Measurements from ENCODE around the gene ZNF488. TPM values are rescaled to one million over a fixed set of nuclear protein-coding genes. Genes with fewer than 3 reads are reported as not detected.

ZNF488 gene
- total RNA-seq, 1 donor from 2014 or later, result 4.9 TPM

GRCh38 chr10:47372726-47373125 lies 11.4 kb downstream of the ZNF488 start:
- DNase-seq (ENCODE audit: extremely low spot score, unreplicated experiment), result peak; percentile 56
- no peak overlapping the region for H3K27ac Mint-ChIP-seq

GRCh38 chr10:47371629-47372485 lies 12.2 kb downstream of the ZNF488 start:
- DNase-seq (ENCODE audit: extremely low spot score, unreplicated experiment), result peak; percentile 42

More at GRCh38 chr10:47372726-47373125, 11.4 kb downstream of the ZNF488 start:
- TF ChIP-seq, protein P1, sequence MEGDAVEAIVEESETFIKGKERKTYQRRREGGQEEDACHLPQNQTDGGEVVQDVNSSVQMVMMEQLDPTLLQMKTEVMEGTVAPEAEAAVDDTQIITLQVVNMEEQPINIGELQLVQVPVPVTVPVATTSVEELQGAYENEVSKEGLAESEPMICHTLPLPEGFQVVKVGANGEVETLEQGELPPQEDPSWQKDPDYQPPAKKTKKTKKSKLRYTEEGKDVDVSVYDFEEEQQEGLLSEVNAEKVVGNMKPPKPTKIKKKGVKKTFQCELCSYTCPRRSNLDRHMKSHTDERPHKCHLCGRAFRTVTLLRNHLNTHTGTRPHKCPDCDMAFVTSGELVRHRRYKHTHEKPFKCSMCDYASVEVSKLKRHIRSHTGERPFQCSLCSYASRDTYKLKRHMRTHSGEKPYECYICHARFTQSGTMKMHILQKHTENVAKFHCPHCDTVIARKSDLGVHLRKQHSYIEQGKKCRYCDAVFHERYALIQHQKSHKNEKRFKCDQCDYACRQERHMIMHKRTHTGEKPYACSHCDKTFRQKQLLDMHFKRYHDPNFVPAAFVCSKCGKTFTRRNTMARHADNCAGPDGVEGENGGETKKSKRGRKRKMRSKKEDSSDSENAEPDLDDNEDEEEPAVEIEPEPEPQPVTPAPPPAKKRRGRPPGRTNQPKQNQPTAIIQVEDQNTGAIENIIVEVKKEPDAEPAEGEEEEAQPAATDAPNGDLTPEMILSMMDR (conservative IDR thresholded peaks at IDR 0.05), result no peak
- peaks cover 5% of the 10 kb centered on the region for H3K4me1 Mint-ChIP-seq (ENCODE audit: unreplicated experiment)
- H3K36me3 Mint-ChIP-seq, result no peaks in the 10 kb centered on the region
- no peaks in the 10 kb centered on the region for H3K9me3 Mint-ChIP-seq
- H3K4me3 Mint-ChIP-seq, result no peak overlapping the region
- peaks cover 7% of the 10 kb centered on the region for H3K27me3 Mint-ChIP-seq

DNA sequence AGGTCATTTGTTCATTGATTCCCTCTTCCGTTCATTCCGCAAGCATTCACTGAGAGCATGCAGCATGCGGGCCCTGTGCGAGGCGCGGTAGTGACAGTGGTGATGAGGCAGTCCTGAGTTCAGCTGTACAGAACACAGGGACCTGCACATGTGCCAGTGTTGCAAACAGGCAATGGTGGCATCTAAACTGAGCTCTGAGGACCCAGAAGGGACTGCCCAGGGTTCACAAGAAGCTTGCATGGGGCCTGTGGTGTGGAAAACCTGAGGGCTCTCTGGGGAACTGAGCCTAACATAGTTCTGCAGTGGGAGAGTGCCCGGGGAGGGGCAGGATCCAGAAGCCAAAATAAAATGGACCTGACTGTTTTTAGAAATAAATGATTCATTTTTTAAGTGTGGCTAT lies 13.2 kb downstream of the ZNF488 start:
- no peaks in the 10 kb centered on the region for H3K9me3 Mint-ChIP-seq

More at GRCh38 chr10:47371629-47372485, 12.2 kb downstream of the ZNF488 start:
- TF ChIP-seq, protein P1 (conservative IDR thresholded peaks at IDR 0.05), result no peak
- no peaks in the 10 kb centered on the region for H3K9me3 Mint-ChIP-seq
- H3K27ac Mint-ChIP-seq, result no peak overlapping the region
- no peak overlapping the region for H3K4me3 Mint-ChIP-seq
- no peaks in the 10 kb centered on the region for H3K36me3 Mint-ChIP-seq
- no peaks in the 10 kb centered on the region for H3K4me1 Mint-ChIP-seq (ENCODE audit: unreplicated experiment)
- no peaks in the 10 kb centered on the region for H3K27me3 Mint-ChIP-seq

DNA sequence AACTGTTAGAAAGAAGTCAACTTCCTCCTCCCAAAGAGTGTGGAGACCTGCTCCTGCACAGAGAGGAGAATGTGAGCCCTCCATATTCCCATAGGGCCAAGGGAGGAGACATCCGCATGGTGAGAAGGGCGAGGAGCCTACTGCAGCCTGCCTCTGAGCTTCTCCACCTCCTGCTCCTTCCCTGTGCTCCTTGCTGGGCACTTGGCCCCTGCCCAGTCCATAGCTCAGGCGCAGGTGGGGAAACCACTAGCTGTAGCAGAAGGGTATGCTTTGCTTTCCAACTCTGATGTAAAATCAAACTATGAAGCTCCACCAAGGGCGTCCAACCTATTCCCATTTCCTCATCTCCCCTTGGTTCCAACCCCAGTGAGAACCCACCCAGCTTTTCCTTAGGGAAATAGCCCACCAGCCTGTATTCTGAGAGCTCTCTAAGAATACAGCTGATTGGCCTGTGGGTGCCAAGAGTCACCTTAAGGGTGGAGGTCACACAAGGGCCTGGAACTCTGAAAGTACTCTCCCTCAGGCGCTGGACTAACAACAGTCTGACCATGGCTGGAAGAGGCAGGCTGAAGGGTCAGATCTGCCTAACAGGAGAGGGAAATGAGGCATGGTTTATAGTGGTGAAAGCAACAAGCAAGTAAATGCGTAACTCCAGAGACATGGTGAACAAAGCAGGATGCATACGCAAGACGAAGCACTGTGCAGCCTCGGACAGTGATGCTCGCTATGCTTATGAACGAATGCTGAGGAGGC lies 13.9 kb downstream of the ZNF488 start:
- Mint-ChIP-seq H3K9me3 (no peaks in the 10 kb centered on the region), H3K27ac (no peak overlapping the region), H3K4me1 (ENCODE audit: unreplicated experiment) (no peaks in the 10 kb centered on the region), H3K4me3 (no peak overlapping the region), H3K27me3 (peaks cover 3% of the 10 kb centered on the region), H3K36me3 (no peaks in the 10 kb centered on the region)
- DNase-seq (ENCODE audit: extremely low spot score, unreplicated experiment), result peak; percentile 43
- TF ChIP-seq, protein P1 (conservative IDR thresholded peaks at IDR 0.05), result no peak

More for the DNA sequence above, 13.2 kb downstream of the ZNF488 start:
- DNase-seq (ENCODE audit: extremely low spot score, unreplicated experiment), result peak; percentile 39
- no peaks in the 10 kb centered on the region for H3K4me1 Mint-ChIP-seq (ENCODE audit: unreplicated experiment)
- H3K36me3 Mint-ChIP-seq, result no peaks in the 10 kb centered on the region
- no peak overlapping the region for H3K4me3 Mint-ChIP-seq
- H3K27me3 Mint-ChIP-seq, result peaks cover 3% of the 10 kb centered on the region
- no peak overlapping the region for H3K27ac Mint-ChIP-seq
- TF ChIP-seq, protein P1 (conservative IDR thresholded peaks at IDR 0.05), result no peak

DNA sequence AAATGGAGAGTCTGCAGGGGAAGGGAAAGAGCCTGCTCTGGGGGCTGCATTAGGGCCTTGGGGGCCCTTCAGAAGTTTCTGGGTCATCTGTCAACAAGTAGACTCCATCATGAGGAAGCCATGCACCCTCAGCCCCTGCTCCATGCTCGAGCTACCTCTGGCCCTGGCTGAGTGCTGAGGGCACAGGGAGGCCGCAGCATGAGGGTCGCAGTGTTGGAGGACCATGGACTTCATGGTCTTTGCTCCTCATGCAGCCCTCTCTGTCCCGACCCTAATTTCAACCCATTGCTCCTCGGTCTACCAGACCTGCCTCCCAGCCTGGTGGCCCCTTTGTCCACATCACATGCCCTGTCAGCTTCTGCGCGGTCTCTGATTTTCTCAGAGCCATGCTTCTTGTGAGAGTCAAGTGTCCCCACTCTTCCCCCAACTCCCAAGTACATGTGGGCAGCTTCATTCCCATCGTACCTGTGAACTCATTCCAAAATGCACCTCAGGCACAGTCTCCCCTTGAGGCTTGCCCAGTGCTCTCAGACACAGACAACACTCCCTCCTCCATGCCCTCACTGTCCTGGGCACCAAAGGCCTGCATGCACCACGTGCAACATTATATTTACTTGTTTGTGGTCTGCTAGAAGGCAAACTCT lies 14.7 kb downstream of the ZNF488 start:
- Mint-ChIP-seq H3K36me3 (no peaks in the 10 kb centered on the region), H3K27me3 (peaks cover 3% of the 10 kb centered on the region), H3K4me3 (no peak overlapping the region), H3K4me1 (ENCODE audit: unreplicated experiment) (peaks cover 3% of the 10 kb centered on the region), H3K9me3 (no peaks in the 10 kb centered on the region), H3K27ac (no peak overlapping the region)
- peak; percentile 37 for DNase-seq (ENCODE audit: extremely low spot score, unreplicated experiment)
- TF ChIP-seq, protein P1 (conservative IDR thresholded peaks at IDR 0.05), result no peak

Measured in type B pancreatic cell (in vitro differentiated cells).